Astrocyte (in vitro differentiated cells and primary cell): ENCODE data around the gene LRMDA. TPM values are rescaled to one million over a fixed set of nuclear protein-coding genes. Genes with fewer than 3 reads are reported as not detected.
A peak's percentile ranks its signal among the peaks of the same experiment; 100 is the strongest.

Experiments
- DNase-seq: peaks from one replicate; pipeline ENCODE4 v3.0.0-alpha.2; 2010; ENCODE audit warnings: low read depth
- FAIRE-seq: peaks from 2 replicates; lab custom pipeline; 2011; peaks lifted over from hg19 to GRCh38; lab: Jason Lieb, UNC
- H2AFZ ChIP-seq: 2 replicates; pipeline ENCODE4 v1.6.0; 2012; ENCODE audit warnings: low read depth, low read length, inconsistent platforms
- H3K27ac ChIP-seq: 2 replicates; pipeline ENCODE4 v1.5.1; 2011; ENCODE audit warnings: low read depth, low read length, inconsistent platforms
- H3K27me3 ChIP-seq: 2 replicates; pipeline ENCODE4 v1.6.0; 2011; ENCODE audit warnings: low read length, inconsistent platforms; ENCODE audit not compliant: insufficient read depth
- H3K36me3 ChIP-seq: 2 replicates; pipeline ENCODE4 v1.5.1; 2011; ENCODE audit warnings: low read length, inconsistent platforms; ENCODE audit not compliant: insufficient read depth
- H3K4me1 ChIP-seq: 2 replicates; pipeline ENCODE4 v1.5.1; 2011; ENCODE audit warnings: low read length, inconsistent platforms; ENCODE audit not compliant: insufficient read depth
- H3K4me2 ChIP-seq: 2 replicates; pipeline ENCODE4 v1.6.0; 2012; ENCODE audit warnings: low read length, inconsistent platforms
- H3K4me3 ChIP-seq: 2 replicates; pipeline ENCODE4 v1.5.1; 2011; ENCODE audit warnings: low read depth, mild to moderate bottlenecking, low read length, inconsistent platforms; ENCODE audit not compliant: insufficient read depth
- H3K79me2 ChIP-seq: 2 replicates; pipeline ENCODE4 v1.6.0; 2012; ENCODE audit warnings: mild to moderate bottlenecking, low read length, inconsistent platforms; ENCODE audit not compliant: insufficient read depth
- H3K9ac ChIP-seq: 2 replicates; pipeline ENCODE4 v1.6.0; 2012; ENCODE audit warnings: mild to moderate bottlenecking, low read length, inconsistent platforms
- H3K9me3 ChIP-seq: 2 replicates; pipeline ENCODE4 v1.5.1; 2012; ENCODE audit warnings: low read depth, mild to moderate bottlenecking, low read length, inconsistent platforms; ENCODE audit not compliant: insufficient read depth
- H4K20me1 ChIP-seq: 2 replicates; pipeline ENCODE4 v1.6.0; 2012; ENCODE audit warnings: low read length, inconsistent platforms; ENCODE audit not compliant: insufficient read depth
- H3K27ac Mint-ChIP-seq: one replicate; pipeline ENCODE4 v1.8.0; 2021; ENCODE audit warnings: mild to moderate bottlenecking, mixed read lengths; ENCODE audit not compliant: unreplicated experiment
- H3K27me3 Mint-ChIP-seq: one replicate; pipeline ENCODE4 v1.8.0; 2021; ENCODE audit warnings: low read depth, mixed read lengths; ENCODE audit not compliant: unreplicated experiment
- H3K36me3 Mint-ChIP-seq: one replicate; pipeline ENCODE4 v1.8.0; 2021; ENCODE audit warnings: low read depth, mixed read lengths; ENCODE audit not compliant: unreplicated experiment
- H3K4me1 Mint-ChIP-seq: one replicate; pipeline ENCODE4 v1.8.0; 2021; ENCODE audit warnings: low read depth, mixed read lengths; ENCODE audit not compliant: unreplicated experiment
- H3K4me3 Mint-ChIP-seq: one replicate; pipeline ENCODE4 v1.8.0; 2021; ENCODE audit warnings: mild to moderate bottlenecking, moderate library complexity, mixed read lengths; ENCODE audit not compliant: unreplicated experiment
- H3K9me3 Mint-ChIP-seq: one replicate; pipeline ENCODE4 v1.8.0; 2021; ENCODE audit warnings: mild to moderate bottlenecking, mixed read lengths; ENCODE audit not compliant: unreplicated experiment
- EZH2 ChIP-seq: IDR thresholded peaks from 2 replicates; pipeline ENCODE4 v1.6.1; 2012; ENCODE audit warnings: mild to moderate bottlenecking, low read length, inconsistent platforms; ENCODE audit not compliant: insufficient read depth
- total RNA-seq: library from RNA; stranded (reverse); gene quantifications from 2 replicates; pipeline ENCODE4 v1.2.1, GENCODE V29; 2021
- TF ChIP-seq, protein P1 (sequence below): IDR thresholded peaks from 2 replicates; pipeline ENCODE4 v1.5.1; 2011; ENCODE audit warnings: low read depth, mild to moderate bottlenecking, inconsistent platforms, low read length, moderate library complexity; ENCODE audit not compliant: insufficient read depth

LRMDA gene
- total RNA-seq, 1 donor from 2014 or later: 2.7 TPM

DNA sequence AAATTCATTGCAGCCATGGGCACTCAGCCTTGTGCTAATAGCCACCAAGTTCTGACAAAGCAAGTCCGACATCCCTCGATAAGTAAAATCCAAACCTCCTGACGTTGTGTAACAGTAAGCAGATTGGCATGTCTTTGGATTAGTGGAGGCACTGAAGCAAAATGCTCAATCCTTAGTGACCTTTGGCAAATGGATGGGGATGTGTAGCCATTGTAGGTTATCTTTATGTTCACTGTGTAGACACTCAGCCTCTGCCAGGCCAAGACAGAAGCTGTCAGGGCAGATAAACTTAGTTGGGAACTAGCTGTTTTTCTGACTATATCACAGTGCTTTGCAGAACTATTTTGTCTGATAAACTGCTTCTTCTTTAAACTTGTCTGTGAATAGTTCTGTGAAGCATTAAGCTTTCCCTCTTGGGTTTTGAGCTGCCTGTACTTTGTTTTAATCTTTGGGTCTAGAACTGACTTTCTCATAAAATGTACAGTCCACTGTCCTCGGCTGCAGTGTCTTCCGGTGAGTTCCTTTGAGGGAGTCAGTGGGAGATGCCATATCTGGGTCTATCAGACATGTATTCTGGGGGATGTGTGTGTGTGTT, 220.8 kb downstream of the LRMDA start:
- Histone ChIP-seq H3K27ac (no peak overlapping the region), H3K4me3 (no peak overlapping the region), H3K79me2 (no peaks in the 10 kb centered on the region), H3K4me1 (peaks cover 9% of the 10 kb centered on the region), H3K9ac (no peak overlapping the region), H4K20me1 (no peaks in the 10 kb centered on the region), H3K9me3 (no peaks in the 10 kb centered on the region), H3K36me3 (no peaks in the 10 kb centered on the region), H3K4me2 (no peak overlapping the region), H3K27me3 (peaks cover 6% of the 10 kb centered on the region), H2AFZ (no peak overlapping the region)
- no peak for TF ChIP-seq EZH2
- H3K4me1 Mint-ChIP-seq: peaks cover 12% of the 10 kb centered on the region
- FAIRE-seq (no peak), DNase-seq (peak; percentile 31)
- H3K9me3 Mint-ChIP-seq: peaks cover 4% of the 10 kb centered on the region
- H3K4me3 Mint-ChIP-seq: no peak overlapping the region
- peaks cover 21% of the 10 kb centered on the region for H3K27me3 Mint-ChIP-seq
- H3K36me3 Mint-ChIP-seq: no peaks in the 10 kb centered on the region
- H3K27ac Mint-ChIP-seq: no peak overlapping the region

GRCh38 chr10:75653761-75654160, 222.3 kb downstream of the LRMDA start:
- no peaks in the 10 kb centered on the region for H3K36me3 Mint-ChIP-seq
- peaks cover 12% of the 10 kb centered on the region for H3K4me1 Mint-ChIP-seq
- H3K27me3 ChIP-seq: peaks cover 10% of the 10 kb centered on the region
- H3K27ac ChIP-seq: no peak overlapping the region
- no peak overlapping the region for H2AFZ ChIP-seq
- H3K27ac Mint-ChIP-seq: no peak overlapping the region
- peak overlapping the region; percentile 6 for H3K4me2 ChIP-seq
- no peak for TF ChIP-seq EZH2
- TF ChIP-seq, protein P1, sequence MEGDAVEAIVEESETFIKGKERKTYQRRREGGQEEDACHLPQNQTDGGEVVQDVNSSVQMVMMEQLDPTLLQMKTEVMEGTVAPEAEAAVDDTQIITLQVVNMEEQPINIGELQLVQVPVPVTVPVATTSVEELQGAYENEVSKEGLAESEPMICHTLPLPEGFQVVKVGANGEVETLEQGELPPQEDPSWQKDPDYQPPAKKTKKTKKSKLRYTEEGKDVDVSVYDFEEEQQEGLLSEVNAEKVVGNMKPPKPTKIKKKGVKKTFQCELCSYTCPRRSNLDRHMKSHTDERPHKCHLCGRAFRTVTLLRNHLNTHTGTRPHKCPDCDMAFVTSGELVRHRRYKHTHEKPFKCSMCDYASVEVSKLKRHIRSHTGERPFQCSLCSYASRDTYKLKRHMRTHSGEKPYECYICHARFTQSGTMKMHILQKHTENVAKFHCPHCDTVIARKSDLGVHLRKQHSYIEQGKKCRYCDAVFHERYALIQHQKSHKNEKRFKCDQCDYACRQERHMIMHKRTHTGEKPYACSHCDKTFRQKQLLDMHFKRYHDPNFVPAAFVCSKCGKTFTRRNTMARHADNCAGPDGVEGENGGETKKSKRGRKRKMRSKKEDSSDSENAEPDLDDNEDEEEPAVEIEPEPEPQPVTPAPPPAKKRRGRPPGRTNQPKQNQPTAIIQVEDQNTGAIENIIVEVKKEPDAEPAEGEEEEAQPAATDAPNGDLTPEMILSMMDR: no peak
- no peak overlapping the region for H3K4me3 Mint-ChIP-seq
- no peaks in the 10 kb centered on the region for H3K9me3 ChIP-seq
- H3K27me3 Mint-ChIP-seq: peaks cover 19% of the 10 kb centered on the region
- H3K79me2 ChIP-seq: no peaks in the 10 kb centered on the region
- H3K4me1 ChIP-seq: peaks cover 9% of the 10 kb centered on the region
- H4K20me1 ChIP-seq: no peaks in the 10 kb centered on the region
- H3K9me3 Mint-ChIP-seq: peaks cover 4% of the 10 kb centered on the region
- no peak overlapping the region for H3K4me3 ChIP-seq
- no peaks in the 10 kb centered on the region for H3K36me3 ChIP-seq
- no peak overlapping the region for H3K9ac ChIP-seq
- DNase-seq (no peak), FAIRE-seq (no peak)

DNA sequence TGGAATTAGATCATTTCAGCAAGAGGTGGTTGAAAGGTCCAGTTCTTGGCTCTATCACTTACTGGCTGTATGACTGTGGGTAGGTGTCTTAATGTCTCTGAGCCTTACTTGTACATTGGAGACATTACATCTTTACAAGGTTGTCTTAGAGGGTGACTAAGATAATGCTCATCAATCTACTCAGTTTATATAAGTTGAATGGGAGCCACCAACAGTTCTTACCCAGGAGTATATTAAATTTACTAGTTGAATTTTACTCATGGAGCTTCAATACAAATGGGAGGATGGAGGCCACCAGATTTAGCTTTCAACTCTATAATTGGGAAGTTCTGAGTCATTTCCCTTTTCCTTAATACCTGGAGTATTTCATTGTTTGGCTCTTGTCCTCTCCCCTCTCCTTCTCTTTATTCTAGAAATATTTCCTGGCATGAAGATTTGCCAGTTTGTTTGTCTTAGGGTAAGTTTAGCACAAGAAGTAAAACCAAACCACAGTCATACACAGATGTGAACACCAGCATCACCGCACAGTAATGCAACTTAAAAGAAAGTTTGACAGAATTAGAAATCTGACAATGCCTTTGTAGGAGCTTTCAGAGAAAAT, 222.8 kb downstream of the LRMDA start:
- no peak overlapping the region for H3K4me3 Mint-ChIP-seq
- no peaks in the 10 kb centered on the region for H3K36me3 Mint-ChIP-seq
- Histone ChIP-seq H3K9me3 (no peaks in the 10 kb centered on the region), H3K9ac (no peak overlapping the region), H3K27ac (no peak overlapping the region), H3K27me3 (peaks cover 11% of the 10 kb centered on the region), H3K4me2 (peak overlapping the region; percentile 6), H3K79me2 (no peaks in the 10 kb centered on the region), H4K20me1 (no peaks in the 10 kb centered on the region), H2AFZ (no peak overlapping the region), H3K36me3 (no peaks in the 10 kb centered on the region), H3K4me3 (no peak overlapping the region), H3K4me1 (peaks cover 9% of the 10 kb centered on the region)
- peak; percentile 37 for FAIRE-seq
- peaks cover 16% of the 10 kb centered on the region for H3K27me3 Mint-ChIP-seq
- H3K4me1 Mint-ChIP-seq: peaks cover 12% of the 10 kb centered on the region
- DNase-seq: peak; percentile 66
- H3K9me3 Mint-ChIP-seq: peaks cover 4% of the 10 kb centered on the region
- no peak for TF ChIP-seq EZH2
- TF ChIP-seq, protein P1: no peak
- no peak overlapping the region for H3K27ac Mint-ChIP-seq
